Stimulated activated CD8-positive, alpha-beta memory T cell treated with anti-CD3 and anti-CD28 coated beads, Interleukin-12 subunit alpha, Interleukin-12 subunit beta, amount 100 ng/mL, for 4 hours (primary cell): ENCODE data around the gene CUX1.

Experiments used
- DNase-seq: peaks from one replicate; pipeline ENCODE4 v3.0.0-alpha.2; 2020; ENCODE audit warnings: low read depth

Gene CUX1

GRCh38 chr7:102248081-102248455 is 430.6 kb downstream of the CUX1 start:
- no peak for DNase-seq

DNA sequence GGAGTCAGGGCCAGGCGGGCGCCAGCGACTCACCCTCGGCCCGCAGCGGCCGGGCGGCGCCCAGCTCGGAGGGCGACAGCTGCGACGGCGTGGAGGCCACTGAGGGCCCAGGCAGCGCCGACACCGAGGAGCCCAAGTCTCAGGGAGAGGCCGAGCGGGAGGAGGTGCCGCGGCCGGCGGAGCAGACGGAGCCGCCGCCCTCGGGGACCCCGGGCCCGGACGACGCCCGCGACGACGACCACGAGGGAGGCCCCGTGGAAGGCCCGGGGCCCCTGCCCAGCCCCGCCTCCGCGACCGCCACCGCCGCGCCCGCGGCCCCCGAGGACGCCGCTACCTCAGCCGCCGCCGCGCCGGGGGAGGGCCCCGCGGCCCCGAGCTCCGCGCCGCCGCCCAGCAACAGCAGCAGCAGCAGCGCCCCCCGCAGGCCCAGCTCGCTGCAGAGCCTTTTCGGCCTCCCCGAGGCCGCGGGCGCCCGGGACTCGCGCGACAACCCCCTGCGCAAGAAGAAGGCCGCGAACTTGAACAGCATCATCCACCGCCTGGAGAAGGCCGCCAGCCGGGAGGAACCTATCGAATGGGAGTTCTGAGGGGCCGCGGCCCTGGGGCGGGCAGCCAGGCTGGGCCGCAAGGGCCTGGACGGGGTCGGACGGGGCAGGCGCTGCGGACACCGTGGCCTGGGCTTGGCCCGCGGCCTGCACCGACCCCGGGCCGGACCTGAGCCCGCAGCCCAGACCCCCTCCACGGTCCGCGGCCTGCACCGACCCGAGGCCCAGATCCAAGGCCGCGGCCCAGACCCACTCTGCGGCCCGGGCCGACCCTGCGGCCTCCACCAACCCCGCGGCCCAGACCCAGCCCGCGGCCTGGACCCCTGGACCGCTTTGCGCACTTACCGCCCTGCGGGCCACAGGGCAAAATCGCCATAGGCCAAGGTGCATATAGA is 431.3 kb downstream of the CUX1 start:
- no peak for DNase-seq

- DNase-seq: no peak
Observed at GRCh38 chr7:102251531-102252365, 434.3 kb downstream of the CUX1 start.

DNA sequence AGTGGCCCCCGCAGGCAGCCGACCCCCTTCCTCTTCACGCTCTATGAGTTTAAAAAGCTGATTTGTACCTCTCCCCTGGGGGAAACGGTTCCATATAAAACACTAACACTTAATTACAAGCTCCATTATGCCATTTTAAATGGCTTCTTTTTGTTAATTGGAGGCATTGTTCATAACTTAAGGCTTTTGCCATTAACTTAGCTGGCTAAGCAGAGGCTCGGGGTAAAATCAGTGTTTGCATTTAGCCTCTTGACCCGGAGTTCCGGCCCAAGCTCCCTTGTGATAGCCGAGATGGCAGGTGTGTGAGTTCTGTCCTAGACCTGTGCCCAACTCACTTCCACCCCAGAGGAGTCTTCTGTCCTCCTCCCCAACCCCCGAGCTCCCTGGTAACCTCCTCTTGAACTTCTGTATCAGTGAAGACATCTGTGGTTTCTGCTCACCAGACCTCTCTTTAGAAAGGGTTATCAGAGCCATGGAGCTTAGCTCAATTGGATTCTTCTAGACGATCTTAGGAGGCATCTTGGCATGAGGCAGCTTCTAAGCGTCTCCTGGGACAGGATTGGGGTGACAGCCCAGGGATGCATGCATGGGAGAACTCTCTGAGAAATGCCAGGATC is 435.0 kb downstream of the CUX1 start:
- DNase-seq: no peak

DNA sequence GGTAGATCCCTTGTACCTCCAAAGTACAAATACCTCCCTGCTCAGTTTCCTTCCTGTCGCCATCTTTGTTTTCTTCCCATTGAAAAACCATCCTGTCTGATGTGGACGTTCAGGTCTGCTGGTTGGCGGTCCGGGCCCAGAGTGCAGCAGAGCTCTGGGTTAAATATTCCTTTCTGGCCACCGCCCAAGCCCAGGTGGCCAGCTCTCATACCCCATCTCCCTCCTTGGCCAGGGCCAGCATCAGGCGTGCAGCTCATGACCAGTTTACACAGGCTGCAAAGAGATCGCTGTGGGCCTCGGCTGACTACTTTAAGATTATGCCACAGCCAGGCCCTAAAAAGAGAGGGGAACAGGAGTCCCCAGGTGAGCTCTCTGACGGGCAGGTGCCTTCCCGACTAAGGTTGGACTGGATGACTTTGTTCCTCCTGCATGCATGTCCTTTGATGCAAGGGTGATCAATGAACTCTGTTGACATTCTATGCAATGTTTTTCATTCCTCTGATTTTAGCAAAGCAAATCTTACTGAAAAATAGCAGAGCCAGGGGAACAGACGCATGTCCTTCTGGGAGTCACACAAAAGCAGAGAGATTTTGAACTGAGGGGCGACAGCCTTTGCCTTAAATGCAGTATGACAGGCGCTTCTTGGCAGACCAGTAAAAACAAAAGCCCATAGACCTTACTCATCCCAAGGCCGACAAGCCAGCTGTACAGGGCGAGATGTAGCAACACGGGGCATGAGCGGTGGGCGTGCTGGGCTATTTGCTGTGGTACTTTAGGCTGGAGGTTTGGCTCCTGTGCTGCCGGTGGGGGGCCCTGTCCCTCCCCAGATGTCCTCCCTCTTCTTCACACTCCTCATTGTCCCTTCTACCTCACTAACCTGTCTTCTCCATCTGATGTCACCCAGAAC is 435.9 kb downstream of the CUX1 start:
- no peak for DNase-seq

- no peak for DNase-seq
Observed at GRCh38 chr7:102253973-102254370, 436.5 kb downstream of the CUX1 start.

DNA sequence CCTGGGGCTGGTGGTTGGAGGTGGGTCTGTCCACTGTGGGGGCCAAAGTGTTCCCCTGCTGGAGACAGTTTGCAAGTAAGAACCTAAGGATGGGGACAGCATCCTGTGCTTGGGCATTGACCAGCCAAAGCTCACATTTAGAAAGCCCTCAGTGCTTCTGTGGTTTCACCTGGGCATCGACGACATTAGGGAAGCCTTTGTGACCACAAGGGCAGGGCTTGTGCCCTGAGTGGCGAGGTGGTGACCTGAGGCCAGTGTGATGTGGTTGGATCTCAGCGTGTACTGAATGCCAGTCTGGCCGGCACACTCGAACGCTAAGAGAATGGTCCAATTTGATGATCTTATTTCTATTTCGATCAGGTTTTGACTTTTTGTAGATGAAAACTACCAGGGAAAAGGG is 437.1 kb downstream of the CUX1 start:
- DNase-seq: no peak

DNA sequence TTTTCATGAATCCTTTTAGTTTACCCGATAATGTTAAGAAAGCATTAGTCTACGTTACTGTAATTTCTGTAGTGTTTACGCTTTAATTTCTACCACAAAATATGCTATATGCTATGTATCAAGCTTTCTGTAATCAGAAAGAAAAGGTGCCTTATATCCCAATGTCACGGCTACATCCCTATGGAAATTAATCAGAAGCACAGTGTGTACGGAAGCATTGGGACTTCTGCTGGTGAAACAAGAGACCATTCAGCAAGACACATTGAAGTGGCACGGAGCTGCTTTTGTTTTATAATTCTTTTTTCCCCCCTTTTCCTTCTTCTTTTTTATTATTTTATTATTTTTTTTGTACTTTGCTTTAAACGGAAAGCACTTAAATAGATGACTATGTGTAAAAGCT is 438.1 kb downstream of the CUX1 start:
- DNase-seq: no peak

DNA sequence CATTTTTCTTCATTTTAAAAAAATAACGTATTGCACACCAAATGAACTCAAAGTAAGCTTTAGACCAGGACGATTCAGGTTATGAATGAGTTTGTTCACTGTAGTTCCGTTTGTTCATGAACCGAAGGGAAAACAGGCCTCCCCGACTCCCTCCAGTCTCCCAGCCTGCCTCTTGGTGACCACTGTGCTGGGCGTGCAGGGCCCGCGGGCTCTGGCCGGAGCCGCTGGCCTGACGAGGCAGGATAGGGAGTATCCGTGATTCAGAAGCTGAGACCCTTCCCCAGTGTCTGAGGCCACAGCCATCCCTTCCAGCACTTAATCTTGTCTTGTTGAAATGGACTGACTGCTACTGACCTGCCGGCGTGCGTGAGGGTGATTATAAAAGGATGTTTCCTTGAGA is 438.5 kb downstream of the CUX1 start:
- DNase-seq: no peak

DNA sequence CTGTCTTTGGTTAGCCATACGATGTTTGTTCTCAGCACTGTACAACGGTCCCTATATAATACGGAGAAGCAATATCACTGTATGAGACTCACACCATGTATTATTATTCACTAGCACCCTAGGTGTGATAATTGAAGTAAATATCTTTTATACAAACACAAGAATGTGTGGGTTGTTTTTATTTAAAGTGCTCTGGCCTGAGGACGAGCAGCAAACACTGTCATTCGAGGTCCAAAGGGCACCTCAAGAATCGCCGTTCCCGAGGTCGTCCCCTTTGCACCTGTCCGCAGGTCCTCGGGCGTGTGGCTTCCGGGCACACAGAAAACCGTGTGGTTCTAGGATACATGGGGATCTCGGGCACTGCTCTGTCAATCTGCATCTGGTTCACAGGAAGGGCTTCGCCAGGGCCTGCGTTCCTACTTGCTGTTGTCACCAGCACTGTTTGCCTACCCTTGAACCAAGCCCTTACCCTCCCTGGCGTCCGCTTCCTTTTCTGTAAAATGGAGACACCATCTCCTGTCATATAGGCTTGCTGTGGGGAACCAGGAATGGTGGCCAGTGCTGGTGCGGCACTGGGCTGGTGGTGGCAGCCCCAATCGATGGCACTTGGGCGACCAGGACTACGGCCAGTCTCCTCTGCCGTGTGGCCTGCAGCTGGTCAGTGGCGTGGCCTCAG is 440.8 kb downstream of the CUX1 start:
- DNase-seq: no peak

- no peak for DNase-seq
Observed at GRCh38 chr7:102258749-102259107, 441.3 kb downstream of the CUX1 start.

GRCh38 chr7:102260856-102261255 is 443.4 kb downstream of the CUX1 start:
- DNase-seq: no peak

GRCh38 chr7:102261451-102261850 is 444.0 kb downstream of the CUX1 start:
- DNase-seq: no peak

GRCh38 chr7:102262546-102262945 is 445.1 kb downstream of the CUX1 start:
- no peak for DNase-seq

GRCh38 chr7:102264367-102264891 is 447.0 kb downstream of the CUX1 start:
- no peak for DNase-seq

GRCh38 chr7:102266541-102266940 is 449.1 kb downstream of the CUX1 start:
- no peak for DNase-seq

- DNase-seq: no peak
Observed at GRCh38 chr7:102268635-102269034, 451.2 kb downstream of the CUX1 start.

DNA sequence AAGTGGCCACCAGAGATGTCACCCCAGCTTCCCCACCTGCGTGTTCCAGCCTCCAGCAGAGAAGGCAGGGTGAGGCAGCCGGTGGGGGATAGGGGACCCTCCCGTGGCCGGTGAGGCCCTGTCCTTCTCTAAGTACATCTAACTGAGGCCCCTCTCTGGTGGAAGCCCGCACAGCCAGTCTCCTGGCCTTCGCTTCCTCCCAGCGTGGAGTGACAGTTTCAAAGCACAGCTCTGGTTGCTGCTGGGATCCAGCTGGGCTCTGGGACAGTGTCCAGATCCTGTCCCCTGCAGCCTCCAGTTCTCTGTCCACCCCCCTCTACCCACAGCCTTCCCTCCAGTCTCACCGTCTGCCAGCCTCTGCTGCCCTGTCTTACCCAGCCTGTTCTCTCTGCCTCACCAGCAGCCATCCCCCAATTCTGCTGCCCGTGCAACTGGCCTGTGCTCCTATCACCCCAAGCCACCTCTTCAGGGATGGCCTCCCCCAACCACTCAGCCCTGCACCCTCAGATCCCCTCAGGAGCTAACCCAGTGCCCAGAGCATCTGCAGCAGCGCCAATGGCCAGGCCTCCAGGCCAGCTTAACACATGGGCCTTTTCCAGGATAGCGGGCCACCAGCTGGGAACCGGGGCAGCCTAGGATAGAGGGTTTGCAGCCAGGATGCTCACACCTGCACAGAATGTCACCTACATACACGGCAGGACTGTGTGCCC is 452.9 kb downstream of the CUX1 start:
- no peak for DNase-seq

DNA sequence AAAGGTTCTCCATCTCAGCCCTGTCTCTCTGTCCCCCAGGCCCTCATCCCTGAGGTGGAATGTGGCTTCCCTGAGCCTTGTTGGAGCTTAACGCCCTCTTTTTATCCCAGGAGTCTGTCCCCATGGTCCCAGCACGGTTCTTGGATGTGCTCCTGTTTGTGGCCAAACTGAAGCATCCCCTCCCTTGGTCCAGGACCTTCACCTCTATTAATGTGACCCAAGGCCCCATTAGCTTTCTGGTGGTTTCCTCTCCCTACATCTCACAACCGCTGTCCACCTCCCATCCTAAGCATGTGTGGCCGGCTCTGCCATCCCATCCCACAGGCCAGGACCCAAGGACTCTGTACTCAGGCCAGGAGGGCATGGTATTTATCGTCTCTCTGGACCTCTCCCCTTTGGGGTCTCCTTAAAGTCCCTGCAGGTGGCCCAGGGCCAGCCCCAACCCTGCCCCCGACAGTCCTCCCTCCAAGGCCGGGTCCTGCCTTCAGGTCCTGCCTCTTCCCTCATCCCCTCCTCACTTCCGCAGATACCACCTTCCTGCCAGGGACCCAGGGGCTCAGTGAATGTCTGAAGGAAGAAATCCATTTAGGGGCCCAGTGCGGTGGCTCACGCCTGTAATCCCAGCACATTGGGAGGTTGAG is 453.9 kb downstream of the CUX1 start:
- no peak for DNase-seq
